ENCODE measurements around the gene IGF2BP3. TPM values are rescaled to one million over a fixed set of nuclear protein-coding genes. Genes with fewer than 3 reads are reported as not detected.

Gene IGF2BP3
- total RNA-seq, 1 experiment from 2014 or later: 111 TPM

DNA sequence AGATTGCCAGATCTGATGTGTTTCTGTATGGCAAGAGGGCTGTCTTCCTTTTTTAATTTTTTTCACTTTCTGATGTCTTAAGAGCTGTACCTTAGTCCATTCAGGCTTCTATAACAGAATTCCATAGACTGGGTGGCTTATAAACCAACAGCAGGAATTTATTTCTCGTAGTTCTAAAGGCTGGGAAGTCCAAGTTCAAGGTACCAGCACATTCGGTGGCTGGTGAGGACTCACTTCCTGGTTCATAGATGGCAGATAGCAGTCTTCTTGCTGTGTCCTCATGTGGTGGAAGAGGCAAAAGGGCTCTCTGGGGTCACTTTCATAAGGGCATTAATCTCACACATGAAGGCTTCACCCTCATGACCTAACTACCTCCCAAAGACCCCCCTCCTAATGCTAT is 202.9 kb downstream of the IGF2BP3 start:
- Mint-ChIP-seq H3K9me3 (ENCODE audit: low read depth, unreplicated experiment) (no peaks in the 10 kb centered on the region), H3K4me1 (ENCODE audit: low read depth, unreplicated experiment) (peaks cover 5% of the 10 kb centered on the region), H3K27ac (ENCODE audit: unreplicated experiment) (no peak overlapping the region), H3K27me3 (ENCODE audit: unreplicated experiment) (no peaks in the 10 kb centered on the region), H3K4me3 (ENCODE audit: low read depth, unreplicated experiment) (no peak overlapping the region), H3K36me3 (ENCODE audit: insufficient read depth, unreplicated experiment) (no peaks in the 10 kb centered on the region)
- CTCF ChIA-PET: no interaction called here
- TF ChIP-seq CTCF (IDR thresholded peaks at IDR 0.05; ENCODE audit: unreplicated experiment): no peak
- no peak for DNase-seq
- BruUV-seq (replicated peaks): no TSS peak
- intact Hi-C loops (cut with micrococcal nuclease; ENCODE audit: unreplicated experiment): no loop called here

DNA sequence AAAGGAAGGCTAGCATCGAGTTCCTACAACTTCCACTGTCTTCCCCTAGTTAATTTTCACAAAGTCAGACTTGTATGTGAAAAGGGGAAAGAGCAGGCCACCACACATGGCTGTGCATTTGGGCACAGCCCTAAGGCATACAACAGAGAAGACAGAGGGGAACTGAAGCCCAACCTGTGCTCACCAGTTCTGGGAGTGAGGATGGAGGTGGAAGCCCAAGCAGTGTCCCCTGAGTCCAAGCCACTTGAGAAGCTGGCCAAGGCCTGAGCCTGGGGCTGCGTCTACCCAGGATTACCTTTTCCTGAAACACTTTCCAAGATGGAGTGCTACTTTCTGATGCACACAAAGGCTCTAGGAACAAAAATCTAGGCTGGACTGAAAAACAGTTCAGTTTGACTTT is 203.4 kb downstream of the IGF2BP3 start:
- no TSS peak for BruUV-seq (replicated peaks)
- Mint-ChIP-seq H3K27ac (ENCODE audit: unreplicated experiment) (no peak overlapping the region), H3K27me3 (ENCODE audit: unreplicated experiment) (no peaks in the 10 kb centered on the region), H3K4me1 (ENCODE audit: low read depth, unreplicated experiment) (peaks cover under 1% of the 10 kb centered on the region), H3K4me3 (ENCODE audit: low read depth, unreplicated experiment) (no peak overlapping the region), H3K36me3 (ENCODE audit: insufficient read depth, unreplicated experiment) (no peaks in the 10 kb centered on the region), H3K9me3 (ENCODE audit: low read depth, unreplicated experiment) (no peaks in the 10 kb centered on the region)
- CTCF ChIA-PET: no interaction called here
- no peak for TF ChIP-seq CTCF (IDR thresholded peaks at IDR 0.05; ENCODE audit: unreplicated experiment)
- no peak for DNase-seq
- intact Hi-C loops (cut with micrococcal nuclease; ENCODE audit: unreplicated experiment): no loop called here

- CTCF ChIA-PET: no interaction called here
- Mint-ChIP-seq H3K36me3 (ENCODE audit: insufficient read depth, unreplicated experiment) (no peaks in the 10 kb centered on the region), H3K27me3 (ENCODE audit: unreplicated experiment) (peaks cover 1% of the 10 kb centered on the region), H3K4me1 (ENCODE audit: low read depth, unreplicated experiment) (no peaks in the 10 kb centered on the region), H3K4me3 (ENCODE audit: low read depth, unreplicated experiment) (no peak overlapping the region), H3K27ac (ENCODE audit: unreplicated experiment) (no peak overlapping the region), H3K9me3 (ENCODE audit: low read depth, unreplicated experiment) (no peaks in the 10 kb centered on the region)
- DNase-seq: no peak
- BruUV-seq (replicated peaks): no TSS peak
- intact Hi-C loops (cut with micrococcal nuclease; ENCODE audit: unreplicated experiment): loop anchor here (5.0 kb wide), 1 partner anchor 78 kb away; no protein-coding TSS in a partner anchor
- no peak for TF ChIP-seq CTCF (IDR thresholded peaks at IDR 0.05; ENCODE audit: unreplicated experiment)
These were observed 205.3 kb downstream of the IGF2BP3 start for GRCh38 chr7:23264916-23265458.

GRCh38 chr7:23261843-23262452 is 208.3 kb downstream of the IGF2BP3 start:
- H3K4me1 Mint-ChIP-seq (ENCODE audit: low read depth, unreplicated experiment): no peaks in the 10 kb centered on the region
- peak; percentile 95 for TF ChIP-seq CTCF (IDR thresholded peaks at IDR 0.05; ENCODE audit: unreplicated experiment)
- CTCF ChIA-PET: interaction anchor here (0.8 to 3.3 kb wide), 3 partner anchors 11 to 283 kb away, joined by 3 to 12 read pairs (median 8); no protein-coding TSS in a partner anchor
- no peaks in the 10 kb centered on the region for H3K36me3 Mint-ChIP-seq (ENCODE audit: insufficient read depth, unreplicated experiment)
- H3K27me3 Mint-ChIP-seq (ENCODE audit: unreplicated experiment): peaks cover 31% of the 10 kb centered on the region
- BruUV-seq (replicated peaks): no TSS peak
- H3K27ac Mint-ChIP-seq (ENCODE audit: unreplicated experiment): no peak overlapping the region
- intact Hi-C loops (cut with micrococcal nuclease; ENCODE audit: unreplicated experiment): loop anchor here (2.0 to 5.0 kb wide), 2 partner anchors 75 to 283 kb away; no protein-coding TSS in a partner anchor
- DNase-seq: peak; percentile 83
- H3K9me3 Mint-ChIP-seq (ENCODE audit: low read depth, unreplicated experiment): no peaks in the 10 kb centered on the region
- no peak overlapping the region for H3K4me3 Mint-ChIP-seq (ENCODE audit: low read depth, unreplicated experiment)

Measured in Calu3 (cell line).